H9 (cell line): ENCODE measurements around the gene KRT2. TPM values are rescaled to one million over a fixed set of nuclear protein-coding genes. Genes with fewer than 3 reads are reported as not detected.

Source experiments
- DNase-seq: peaks from one replicate; pipeline ENCODE4 v3.0.0-alpha.2; 2017
- H2AFZ ChIP-seq: one replicate; pipeline ENCODE4 v1.6.1; 2013; ENCODE audit warnings: mild to moderate bottlenecking, low read length, control low read depth, moderate library complexity
- H2AK5ac ChIP-seq: 2 replicates; pipeline ENCODE4 v1.6.1; 2013; ENCODE audit warnings: low read length, control low read depth, mixed read lengths; ENCODE audit not compliant: insufficient read length
- H2BK120ac ChIP-seq: one replicate; pipeline ENCODE4 v1.6.1; 2013; ENCODE audit warnings: low read depth, mild to moderate bottlenecking, low read length, control low read depth, inconsistent platforms; ENCODE audit not compliant: poor library complexity, severe bottlenecking
- H2BK12ac ChIP-seq: 2 replicates; pipeline ENCODE4 v1.6.1; 2013; ENCODE audit warnings: low read length, control low read depth, mixed read lengths, low read depth; ENCODE audit not compliant: insufficient read length
- H2BK15ac ChIP-seq: 2 replicates; pipeline ENCODE4 v1.6.1; 2013; ENCODE audit warnings: low read depth, low read length, control low read depth
- H2BK20ac ChIP-seq: one replicate; pipeline ENCODE4 v1.6.1; 2013; ENCODE audit warnings: low read depth, mild to moderate bottlenecking, low read length, control low read depth, inconsistent platforms; ENCODE audit not compliant: poor library complexity, severe bottlenecking
- H2BK5ac ChIP-seq: 2 replicates; pipeline ENCODE4 v1.6.1; 2013; ENCODE audit warnings: low read length, control low read depth, mixed read lengths; ENCODE audit not compliant: insufficient read length
- H3K14ac ChIP-seq: 2 replicates; pipeline ENCODE4 v1.6.1; 2013; ENCODE audit warnings: low read length, control low read depth; ENCODE audit not compliant: insufficient read depth
- H3K18ac ChIP-seq: 2 replicates; pipeline ENCODE4 v1.6.1; 2013; ENCODE audit warnings: low read depth, mild to moderate bottlenecking, mixed read lengths, low read length, control low read depth; ENCODE audit not compliant: insufficient read length
- H3K23ac ChIP-seq: 2 replicates; pipeline ENCODE4 v1.6.1; 2013; ENCODE audit warnings: low read length, control low read depth, mixed read lengths, low read depth; ENCODE audit not compliant: insufficient read length
- H3K23me2 ChIP-seq: 2 replicates; pipeline ENCODE4 v1.6.1; 2013; ENCODE audit warnings: low read depth, mild to moderate bottlenecking, mixed read lengths, low read length, control low read depth; ENCODE audit not compliant: insufficient read length, poor library complexity, severe bottlenecking
- H3K27ac ChIP-seq: 2 replicates; pipeline ENCODE4 v1.5.1; 2013; ENCODE audit warnings: low read length, control low read depth, mixed read lengths, low read depth; ENCODE audit not compliant: insufficient read length
- H3K27me3 ChIP-seq: 2 replicates; pipeline ENCODE4 v1.6.1; 2013; ENCODE audit warnings: low read length, control low read depth, inconsistent platforms; ENCODE audit not compliant: insufficient read depth
- H3K4ac ChIP-seq: 2 replicates; pipeline ENCODE4 v1.6.1; 2013; ENCODE audit warnings: low read depth, mild to moderate bottlenecking, control low read depth, inconsistent platforms, low read length, moderate library complexity
- H3K4me1 ChIP-seq: 2 replicates; pipeline ENCODE4 v1.6.1; 2013; ENCODE audit warnings: low read length, control low read depth, inconsistent platforms; ENCODE audit not compliant: insufficient read depth
- H3K4me2 ChIP-seq: 2 replicates; pipeline ENCODE4 v1.6.1; 2013; ENCODE audit warnings: low read length, control low read depth, mixed read lengths; ENCODE audit not compliant: insufficient read length, insufficient read depth
- H3K56ac ChIP-seq: 2 replicates; pipeline ENCODE4 v1.6.1; 2013; ENCODE audit warnings: low read depth, mild to moderate bottlenecking, mixed read lengths, low read length, control low read depth; ENCODE audit not compliant: insufficient read length
- H3K79me1 ChIP-seq: 2 replicates; pipeline ENCODE4 v1.6.1; 2013; ENCODE audit warnings: low read depth, mild to moderate bottlenecking, moderate library complexity, low read length, control low read depth, inconsistent platforms; ENCODE audit not compliant: insufficient read depth, poor library complexity, severe bottlenecking
- H3K79me2 ChIP-seq: 2 replicates; pipeline ENCODE4 v1.6.1; 2013; ENCODE audit warnings: low read length, control low read depth, inconsistent platforms; ENCODE audit not compliant: insufficient read depth
- H3K9ac ChIP-seq: 2 replicates; pipeline ENCODE4 v1.6.1; 2013; ENCODE audit warnings: low read length, control low read depth, mixed read lengths; ENCODE audit not compliant: insufficient read length; ENCODE audit errors: extremely low read depth
- H3K9me3 ChIP-seq: one replicate; pipeline ENCODE4 v1.6.1; 2013; ENCODE audit warnings: low read depth, low read length, inconsistent platforms; ENCODE audit not compliant: control insufficient read depth
- H3T11ph ChIP-seq: one replicate; pipeline ENCODE4 v1.6.1; 2013; ENCODE audit warnings: mild to moderate bottlenecking, low read length, control low read depth, inconsistent platforms
- H4K20me1 ChIP-seq: one replicate; pipeline ENCODE4 v1.6.1; 2013; ENCODE audit not compliant: control insufficient read depth, insufficient read length, insufficient read depth
- H4K5ac ChIP-seq: 2 replicates; pipeline ENCODE4 v1.6.1; 2013; ENCODE audit warnings: low read depth, mild to moderate bottlenecking, mixed read lengths, low read length, control low read depth; ENCODE audit not compliant: insufficient read length
- H4K8ac ChIP-seq: replicated peaks from 2 replicates; pipeline ENCODE4 v1.6.1; 2013; ENCODE audit warnings: low read length, control low read depth, mixed read lengths, low read depth; ENCODE audit not compliant: insufficient read length
- H4K91ac ChIP-seq: 2 replicates; pipeline ENCODE4 v1.6.1; 2013; ENCODE audit warnings: low read depth, mild to moderate bottlenecking, moderate library complexity, mixed read lengths, low read length, control low read depth; ENCODE audit not compliant: insufficient read length
- H3K27ac Mint-ChIP-seq, 3 experiments: 2 replicates in 2 of 3; 3 replicates in 1 of 3; pipeline ENCODE4 v1.8.0; 2020 to 2021; ENCODE audit warnings: mixed read lengths in 3 of 3, mild to moderate bottlenecking in 1 of 3, moderate library complexity in 1 of 3
- H3K27me3 Mint-ChIP-seq: 2 replicates; pipeline ENCODE4 v1.8.0; 2021; ENCODE audit warnings: low read depth, mild to moderate bottlenecking, moderate library complexity, mixed read lengths
- H3K36me3 Mint-ChIP-seq, 3 experiments: 2 replicates in 2 of 3; 3 replicates in 1 of 3; pipeline ENCODE4 v1.8.0; 2020 to 2021; ENCODE audit warnings: low read depth in 3 of 3, mixed read lengths in 3 of 3; ENCODE audit not compliant: insufficient read depth in 1 of 3
- H3K4me1 Mint-ChIP-seq, 2 experiments: 2 replicates each; pipeline ENCODE4 v1.8.0; 2020; ENCODE audit warnings: mixed read lengths in 2 of 2
- H3K4me3 Mint-ChIP-seq, 2 experiments: 2 replicates in 1 of 2; 3 replicates in 1 of 2; pipeline ENCODE4 v1.8.0; 2020 to 2021; ENCODE audit warnings: mild to moderate bottlenecking in 2 of 2, mixed read lengths in 2 of 2, moderate library complexity in 1 of 2
- H3K9me3 Mint-ChIP-seq, 2 experiments: 2 replicates in 1 of 2; 3 replicates in 1 of 2; pipeline ENCODE4 v1.8.0; 2020; ENCODE audit warnings: mild to moderate bottlenecking in 2 of 2, mixed read lengths in 2 of 2, moderate library complexity in 1 of 2
- WGBS: extraction: QIAGEN DNeasy Blood & Tissue Kit; methylation state at CpG from one replicate; pipeline ENCODE4 v1.1.7; 2013; ENCODE audit warnings: missing lambda C conversion rate, low lambda C conversion rate, mixed read lengths; ENCODE audit not compliant: insufficient read length; ENCODE audit errors: extremely low coverage; 5-methylcytosine and 5-hydroxymethylcytosine counted together
- total RNA-seq: library from RNA; stranded (reverse); gene quantifications from 2 replicates; pipeline ENCODE4 v1.2.1, GENCODE V29; 2021
- TF ChIP-seq, protein P1 (sequence below): fragments of 200-600 bp; sonication (generic); conservative IDR thresholded peaks from 3 replicates; pipeline ENCODE4 v1.8.0; 2021; ENCODE audit warnings: antibody characterized with exemption, mild to moderate bottlenecking

KRT2 gene
- total RNA-seq, 1 experiment from 2014 or later, result not detected

DNA sequence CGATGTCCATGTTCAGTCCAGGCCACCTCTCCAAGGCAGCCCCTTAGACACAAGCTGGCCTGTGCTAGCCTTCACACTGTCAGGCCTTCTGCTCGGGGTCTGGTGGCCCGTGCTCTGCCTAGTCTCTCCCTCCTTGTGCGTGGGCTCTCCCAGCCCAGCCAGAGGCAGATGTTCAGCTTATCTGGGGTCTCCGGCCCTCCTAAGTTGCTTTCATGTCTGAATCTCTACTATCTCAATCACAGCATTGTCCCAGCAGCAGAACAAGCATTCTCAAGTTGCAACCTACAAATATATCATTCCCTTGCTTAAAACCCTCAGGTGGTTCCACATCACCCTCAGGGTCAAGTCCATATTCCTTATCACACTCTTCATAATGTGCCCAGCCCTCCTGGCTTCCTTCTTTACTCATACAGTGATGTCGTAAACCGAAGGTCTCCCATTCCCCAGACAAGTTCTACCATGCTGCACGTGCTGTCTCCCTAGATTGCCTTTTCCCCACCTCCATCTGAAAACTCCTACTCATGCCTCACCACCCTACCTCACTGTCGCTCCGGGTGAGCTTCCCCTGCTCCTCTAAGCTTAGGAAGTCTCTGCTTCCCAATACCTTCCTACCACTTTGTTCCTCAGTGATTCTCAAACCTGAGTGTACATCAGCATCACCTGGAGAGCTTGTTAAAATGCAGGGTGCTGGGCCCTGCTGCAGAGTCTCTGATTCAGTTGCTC, 35.2 kb downstream of the KRT2 start:
- Histone ChIP-seq H3K4me2 (no peak overlapping the region), H4K91ac (no peak overlapping the region), H3K18ac (no peak overlapping the region), H3K56ac (no peak overlapping the region), H3K23me2 (no peaks in the 10 kb centered on the region), H3K4me1 (no peaks in the 10 kb centered on the region), H3K27ac (no peak overlapping the region), H3K9me3 (no peaks in the 10 kb centered on the region), H4K5ac (no peak overlapping the region), H2BK120ac (no peak overlapping the region), H2BK5ac (no peak overlapping the region), H2BK20ac (no peak overlapping the region), H3K79me2 (no peaks in the 10 kb centered on the region), H2AFZ (no peak overlapping the region), H2BK12ac (no peak overlapping the region), H3K14ac (no peak overlapping the region; the same call in 1 of the 2 replicates), H2BK15ac (no peak overlapping the region), H3K79me1 (no peaks in the 10 kb centered on the region), H4K8ac (no peak overlapping the region), H3T11ph (no peak overlapping the region), H4K20me1 (no peaks in the 10 kb centered on the region), H3K9ac (no peak overlapping the region), H2AK5ac (no peak overlapping the region), H3K23ac (no peak overlapping the region), H3K4ac (no peak overlapping the region), H3K27me3 (no peaks in the 10 kb centered on the region)
- DNase-seq, result no peak
- H3K9me3 Mint-ChIP-seq, result no peaks in the 10 kb centered on the region
- WGBS, result no CpG with 5 or more reads among the region's 10 CpGs
- H3K27ac Mint-ChIP-seq, result 0 out of 7 replicates have a peak overlapping the region, but pooled peaks of 1 of the 3 experiments have one; percentile 9
- H3K4me1 Mint-ChIP-seq, result peaks cover 5 to 6% of the 10 kb centered on the region in 2 experiments; a peak in 3 of 4 replicates
- H3K4me3 Mint-ChIP-seq, result no peak overlapping the region
- H3K27me3 Mint-ChIP-seq, result peaks cover 19% of the 10 kb centered on the region
- TF ChIP-seq, protein P1, sequence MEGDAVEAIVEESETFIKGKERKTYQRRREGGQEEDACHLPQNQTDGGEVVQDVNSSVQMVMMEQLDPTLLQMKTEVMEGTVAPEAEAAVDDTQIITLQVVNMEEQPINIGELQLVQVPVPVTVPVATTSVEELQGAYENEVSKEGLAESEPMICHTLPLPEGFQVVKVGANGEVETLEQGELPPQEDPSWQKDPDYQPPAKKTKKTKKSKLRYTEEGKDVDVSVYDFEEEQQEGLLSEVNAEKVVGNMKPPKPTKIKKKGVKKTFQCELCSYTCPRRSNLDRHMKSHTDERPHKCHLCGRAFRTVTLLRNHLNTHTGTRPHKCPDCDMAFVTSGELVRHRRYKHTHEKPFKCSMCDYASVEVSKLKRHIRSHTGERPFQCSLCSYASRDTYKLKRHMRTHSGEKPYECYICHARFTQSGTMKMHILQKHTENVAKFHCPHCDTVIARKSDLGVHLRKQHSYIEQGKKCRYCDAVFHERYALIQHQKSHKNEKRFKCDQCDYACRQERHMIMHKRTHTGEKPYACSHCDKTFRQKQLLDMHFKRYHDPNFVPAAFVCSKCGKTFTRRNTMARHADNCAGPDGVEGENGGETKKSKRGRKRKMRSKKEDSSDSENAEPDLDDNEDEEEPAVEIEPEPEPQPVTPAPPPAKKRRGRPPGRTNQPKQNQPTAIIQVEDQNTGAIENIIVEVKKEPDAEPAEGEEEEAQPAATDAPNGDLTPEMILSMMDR, result no peak
- no peaks in the 10 kb centered on the region for H3K36me3 Mint-ChIP-seq
